K562 (cell line): ENCODE results near the gene GPSM3. TPM values are rescaled to one million over a fixed set of nuclear protein-coding genes. Genes with fewer than 3 reads are reported as not detected.

Experiments
- ARID3A ChIP-seq: IDR thresholded peaks from 2 replicates; pipeline ENCODE4 v1.6.1; 2012; ENCODE audit warnings: low read depth, low read length, improper control_type of control experiment, borderline replicate concordance
- ATF6 ChIP-seq: sonication (generic); formaldehyde crosslinking; IDR thresholded peaks from 2 replicates; pipeline ENCODE4 v1.4.0; 2020; ENCODE audit warnings: mild to moderate bottlenecking, missing genetic modification reagents
- CAMTA2 ChIP-seq: fragments of 250-450 bp; sonication (Bioruptor Pico); conservative IDR thresholded peaks from 2 replicates; pipeline ENCODE4 v1.5.1; 2022
- CEBPZ ChIP-seq: fragments of 150-350 bp; IDR thresholded peaks from 2 replicates; pipeline ENCODE4 v1.6.1; 2014; ENCODE audit warnings: low read depth, mild to moderate bottlenecking, low read length, borderline replicate concordance
- FOXK2 ChIP-seq, 2 experiments: fragments of 450-650 bp; IDR thresholded peaks in 1 of 2; conservative IDR thresholded peaks in 1 of 2; 2 replicates each; pipeline ENCODE4 v1.6.1; 2016; ENCODE audit warnings: low read depth in 2 of 2, mild to moderate bottlenecking in 1 of 2
- HDAC6 ChIP-seq: IDR thresholded peaks from 2 replicates; pipeline ENCODE4 v1.6.1; 2012; ENCODE audit warnings: low read depth, mild to moderate bottlenecking, control low read depth, inconsistent platforms, low read length, moderate library complexity
- ID3 ChIP-seq, 2 experiments: fragments of 250-450 bp in 1 of 2; fragments of 450-650 bp in 1 of 2; sonication (Bioruptor Pico) in 1 of 2; IDR thresholded peaks; 2 replicates each; pipeline versions ENCODE4 v1.6.1 to v1.8.0; 2016 to 2021; ENCODE audit warnings: mild to moderate bottlenecking in 2 of 2, moderate library complexity in 2 of 2, missing compliant biosample characterization in 1 of 2, missing genetic modification characterization in 1 of 2
- ILK ChIP-seq: fragments of 450-650 bp; IDR thresholded peaks from 2 replicates; pipeline ENCODE4 v1.6.1; 2016; ENCODE audit warnings: missing genetic modification characterization, low read depth, mild to moderate bottlenecking, missing compliant biosample characterization, moderate library complexity, borderline replicate concordance
- NCOA2 ChIP-seq, 2 experiments: fragments of 450-650 bp; IDR thresholded peaks; 2 replicates each; pipeline ENCODE4 v1.6.1; 2018; ENCODE audit warnings: mild to moderate bottlenecking in 2 of 2, moderate library complexity in 1 of 2; ENCODE audit not compliant: partially characterized antibody in 2 of 2
- NELFE ChIP-seq: IDR thresholded peaks from 2 replicates; pipeline ENCODE4 v1.6.1; 2011; ENCODE audit warnings: mild to moderate bottlenecking; ENCODE audit not compliant: insufficient read depth, insufficient read length
- NEUROD1 ChIP-seq: fragments of 150-350 bp; IDR thresholded peaks from 2 replicates; pipeline ENCODE4 v1.6.1; 2014; ENCODE audit warnings: borderline replicate concordance, low read length, low read depth; ENCODE audit not compliant: partially characterized antibody
- NRF1 ChIP-seq, 2 experiments: fragments of 450-650 bp; IDR thresholded peaks in 1 of 2; conservative IDR thresholded peaks in 1 of 2; 2 replicates each; pipeline ENCODE4 v1.6.1; 2014; ENCODE audit warnings: mild to moderate bottlenecking in 2 of 2
- POLR2A ChIP-seq: fragments of 450-650 bp; conservative IDR thresholded peaks from 2 replicates; pipeline ENCODE4 v1.6.1; 2016
- RAD51 ChIP-seq: fragments of 450-650 bp; IDR thresholded peaks from 2 replicates; pipeline ENCODE4 v1.7.1; 2016; ENCODE audit warnings: low read depth, mild to moderate bottlenecking, borderline replicate concordance
- SPI1 ChIP-seq: IDR thresholded peaks from 2 replicates; pipeline ENCODE4 v1.6.1; 2011; ENCODE audit warnings: low read depth, low read length, control low read depth, borderline replicate concordance
- SUPT5H ChIP-seq: fragments of 450-650 bp; IDR thresholded peaks from 2 replicates; pipeline ENCODE4 v1.6.1; 2016
- TCF7 ChIP-seq: sonication (generic); IDR thresholded peaks from 2 replicates; pipeline ENCODE4 v1.6.1; 2016; ENCODE audit warnings: antibody characterized with exemption, borderline replicate concordance
- XRCC5 ChIP-seq: fragments of 200-400 bp; formaldehyde crosslinking; IDR thresholded peaks from 2 replicates; pipeline ENCODE4 v1.6.1; 2017; ENCODE audit warnings: low read depth, mild to moderate bottlenecking, low read length
- ZNF76 ChIP-seq: fragments of 250-450 bp; sonication (Bioruptor Pico); IDR thresholded peaks from 2 replicates; pipeline ENCODE4 v1.4.0; 2020; ENCODE audit warnings: mild to moderate bottlenecking, moderate library complexity, borderline replicate concordance
- ZNF780A ChIP-seq: fragments of 250-450 bp; sonication (Bioruptor Pico); IDR thresholded peaks from 2 replicates; pipeline ENCODE4 v1.5.0; 2021; ENCODE audit warnings: mild to moderate bottlenecking
- polyA plus RNA-seq, 8 experiments: library from polyadenylated mRNA; depleted of rRNA in 4 of 8; stranded (reverse) in 5 of 8; unstranded in 3 of 8; fragments of >200 nt; fragmentation: Nextera tagmentation in 2 of 8; fragmentation: Illumina TruSeq in 1 of 8; extraction: Ambion mirVana in 2 of 8; extraction: Trizol in 1 of 8; gene quantifications; 2 replicates each; pipeline versions ENCODE4 v1.2.1 to v1.2.3, GENCODE V29; 2011 to 2014; ENCODE audit warnings: inconsistent platforms in 1 of 8, missing spikeins in 1 of 8
- total RNA-seq, 7 experiments: library from RNA; depleted of rRNA in 6 of 7; stranded (reverse); fragments of >200 nt in 6 of 7; fragmentation: Illumina TruSeq in 2 of 7; extraction: Trizol in 2 of 7; gene quantifications; 2 replicates each; pipeline versions ENCODE4 v1.2.1 to v1.2.3, GENCODE V29; 2011 to 2021; ENCODE audit warnings: low replicate concordance in 1 of 7

Gene GPSM3
- total and polyA plus RNA-seq, 9 of the 15 experiments (the other 6 are each of a cell fraction or from before 2014, with no cell fraction given), result 5.3 to 42.6 (median 24.4) TPM

- TF ChIP-seq ATF6, result 0 out of 2 replicates have a peak, but pooled peaks have one; percentile 10
- TF ChIP-seq NEUROD1, result peak; percentile 97
- TF ChIP-seq RAD51, result no peak
- 0 out of 2 replicates have a peak, but pooled peaks have one; percentile 51 for TF ChIP-seq XRCC5
- no peak for TF ChIP-seq NCOA2 (IDR thresholded peaks at IDR 0.05; ENCODE audit: partially characterized antibody in 2 of 2)
- TF ChIP-seq CEBPZ, result peak; percentile 98
- no peak for TF ChIP-seq ID3 (CRISPR knock-in tag; IDR thresholded peaks at IDR 0.05)
- TF ChIP-seq ID3 (tag; IDR thresholded peaks at IDR 0.05), result no peak
- no peak for TF ChIP-seq CAMTA2 (CRISPR knock-in tag)
- TF ChIP-seq NRF1 (conservative IDR thresholded peaks at IDR 0.05 in 1 of 2, IDR thresholded peaks at IDR 0.05 in 1 of 2), result peak; percentile 97
- no peak for TF ChIP-seq ILK (tag)
- TF ChIP-seq SPI1, result peak; percentile 98
- no peak for TF ChIP-seq NELFE
- peak; percentile 78; the same call in 1 of the 2 replicates for TF ChIP-seq SUPT5H
- TF ChIP-seq ZNF780A (CRISPR knock-in tag), result no peak
- TF ChIP-seq ARID3A, result peak; percentile 97
- TF ChIP-seq HDAC6, result no peak
- peak; percentile 87 to 90 for TF ChIP-seq FOXK2 (conservative IDR thresholded peaks at IDR 0.05 in 1 of 2, IDR thresholded peaks at IDR 0.05 in 1 of 2; ENCODE audit: low read depth in 2 of 2)
- TF ChIP-seq POLR2A, result peak; percentile 77
- no peak for TF ChIP-seq ZNF76 (CRISPR knock-in tag)
- TF ChIP-seq TCF7, result peak; percentile 88; the same call in 1 of the 2 replicates
Measured at GRCh38 chr6:32177788-32178546, 14.5 kb downstream of the GPSM3 start, which contains the start of gene RNF5 (continued).
